SHP77 treated with DMSO at 0.1 percent for 48 hours (cell line): ENCODE data around the gene BRCC3.
A peak's percentile ranks its signal among the peaks of the same experiment; 100 is the strongest.

ENCODE experiments used
- DNase-seq: peaks from one replicate; lab custom pipeline; 2025; lab: John Stamatoyannopoulos, UW

The BRCC3 gene

DNA sequence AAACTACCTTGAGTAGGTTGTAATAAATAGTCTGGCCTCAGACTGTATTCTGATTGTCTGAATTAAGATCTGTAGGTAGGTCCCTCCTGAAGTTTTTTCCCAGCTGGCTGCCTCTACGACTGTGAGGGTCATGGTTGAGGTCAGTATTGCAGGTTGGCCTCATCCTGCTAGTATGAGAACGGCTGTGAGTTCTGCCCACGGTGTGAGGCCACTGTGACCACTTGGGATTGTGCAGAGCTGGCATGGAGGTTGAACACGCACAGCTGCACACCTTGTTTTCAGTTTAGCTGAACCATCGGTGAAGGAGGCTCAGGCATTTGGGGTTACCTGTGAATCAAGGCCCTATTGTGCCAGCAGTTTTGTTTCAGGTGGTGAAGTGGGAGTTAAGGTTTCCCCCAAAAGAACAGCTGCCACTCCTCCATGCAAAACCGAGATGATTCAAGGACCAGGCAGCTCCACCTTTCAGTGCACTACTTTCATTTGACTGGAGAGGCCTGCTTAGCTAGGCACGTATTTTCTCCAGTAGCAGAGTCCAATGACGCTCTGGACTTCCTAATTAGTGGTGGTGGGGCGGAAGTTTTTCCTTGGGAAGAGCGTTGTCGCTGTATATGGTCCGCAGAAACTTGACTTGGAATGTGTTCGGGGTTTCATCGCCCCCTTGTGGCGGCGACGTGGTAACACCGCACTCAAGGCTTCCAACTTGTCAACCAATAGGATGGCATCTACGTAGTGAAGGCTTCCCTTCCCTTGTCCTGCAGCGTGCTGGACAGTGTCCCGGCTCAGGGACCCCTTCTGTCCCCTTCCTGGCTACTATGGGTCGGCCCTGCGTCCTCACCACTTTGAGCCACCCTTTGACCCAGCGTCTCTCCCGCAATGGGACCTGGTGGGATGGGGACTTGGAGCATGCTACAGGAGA lies 14.2 kb upstream of the BRCC3 start:
- no peak for DNase-seq

- no peak for DNase-seq
Observed at GRCh38 chrX:155061760-155062159, 9.5 kb upstream of the BRCC3 start.

GRCh38 chrX:155065035-155065734 lies 6.1 kb upstream of the BRCC3 start:
- no peak for DNase-seq

DNA sequence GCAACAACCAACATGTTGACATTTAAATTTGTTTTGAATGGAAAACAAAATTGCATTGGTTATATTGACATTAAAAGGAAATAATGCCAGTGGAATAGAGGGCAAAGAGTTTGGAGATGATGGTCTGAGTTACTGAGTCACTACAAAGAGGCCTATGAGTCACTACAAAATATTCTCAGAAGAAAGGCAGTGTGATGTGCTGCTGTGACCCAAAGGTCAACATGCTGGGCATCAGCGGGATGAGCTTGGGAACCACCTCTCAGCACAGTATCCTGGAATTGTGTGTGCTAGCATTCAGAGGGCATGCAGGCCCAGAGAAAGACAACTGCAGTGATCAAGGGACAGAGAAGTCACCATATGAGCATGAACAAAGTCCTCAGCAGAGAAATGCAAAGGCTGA lies 3.1 kb upstream of the BRCC3 start:
- no peak for DNase-seq

GRCh38 chrX:155069414-155069813 lies 1.9 kb upstream of the BRCC3 start:
- no peak for DNase-seq

- DNase-seq: no peak
Observed at GRCh38 chrX:155070038-155070437, 1.3 kb upstream of the BRCC3 start.

DNA sequence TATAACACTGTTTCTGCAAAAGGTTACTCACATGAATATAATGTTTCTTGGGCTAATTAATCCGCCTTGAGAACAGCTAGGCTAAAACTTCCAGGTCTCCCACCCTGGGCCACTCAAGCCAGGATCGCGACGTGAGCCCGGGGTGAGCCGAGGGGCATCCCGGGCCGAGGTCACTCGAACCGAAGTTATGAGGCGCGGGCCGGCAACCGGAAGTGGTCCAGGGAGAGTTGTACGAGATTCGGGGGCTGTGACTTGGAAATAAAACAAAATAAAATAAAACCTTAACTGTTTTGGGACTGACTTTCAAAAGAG lies 689 bp upstream of the BRCC3 start:
- no peak for DNase-seq

- no peak for DNase-seq
Observed at GRCh38 chrX:155071694-155072280, 479 bp downstream of the BRCC3 start.

DNA sequence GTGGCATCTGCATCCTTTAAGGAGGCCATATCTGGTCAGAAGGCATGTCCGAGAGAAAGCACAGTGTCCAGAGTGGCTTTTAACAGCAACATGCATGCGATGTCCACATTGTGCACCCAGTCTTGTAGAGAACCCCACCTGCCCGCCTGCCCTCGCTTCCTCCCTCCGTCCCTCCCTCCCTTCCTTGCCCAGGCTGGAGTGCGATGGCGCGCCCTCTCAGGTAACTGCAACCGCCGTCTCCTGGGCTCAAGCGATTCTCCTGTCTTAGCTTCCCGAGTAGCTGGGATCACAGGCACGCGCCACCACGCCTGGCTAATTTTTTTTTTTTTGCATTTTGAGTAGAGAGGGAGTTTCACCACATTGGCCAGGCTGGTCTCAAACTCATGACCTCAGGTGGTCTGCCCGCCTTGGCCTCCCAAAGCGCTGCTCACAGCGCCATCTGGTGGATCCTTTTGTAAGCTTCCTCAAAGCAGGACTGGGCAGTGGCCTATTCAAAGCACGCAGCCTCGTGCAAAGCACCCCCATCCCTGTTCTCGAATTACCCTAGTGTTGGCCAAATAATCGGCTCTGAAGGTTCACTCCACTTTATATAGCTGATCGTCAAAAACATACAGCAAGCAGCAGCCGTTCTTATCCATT lies 15.0 kb downstream of the BRCC3 start:
- no peak for DNase-seq

- DNase-seq: no peak
Observed at GRCh38 chrX:155086961-155087735, 15.8 kb downstream of the BRCC3 start.

GRCh38 chrX:155094468-155095061 lies 23.3 kb downstream of the BRCC3 start:
- peak; percentile 1 for DNase-seq

DNA sequence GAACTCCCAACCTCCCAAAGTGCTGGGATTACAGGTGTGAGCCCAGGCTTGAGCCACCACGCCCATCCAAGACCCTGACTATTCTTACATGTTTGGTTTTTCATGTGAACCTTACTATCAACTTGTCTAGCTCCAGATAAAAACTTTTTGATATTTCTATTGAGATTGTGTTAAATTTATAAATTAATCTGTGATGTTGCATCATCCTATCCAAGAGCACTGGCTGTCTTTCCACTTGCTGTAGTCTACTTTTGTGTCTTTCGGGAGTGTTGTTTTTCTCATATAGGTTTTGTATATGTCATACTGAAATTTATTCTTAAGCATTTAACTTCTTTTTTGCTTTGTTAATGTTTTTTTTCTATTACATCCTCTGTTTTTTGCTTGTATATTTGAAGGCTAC lies 34.6 kb downstream of the BRCC3 start:
- DNase-seq: no peak

GRCh38 chrX:155108427-155108826 lies 37.1 kb downstream of the BRCC3 start:
- no peak for DNase-seq

- DNase-seq: no peak
Observed at GRCh38 chrX:155112171-155112570, 40.9 kb downstream of the BRCC3 start.

- DNase-seq: no peak
Observed at GRCh38 chrX:155113097-155113496, 41.8 kb downstream of the BRCC3 start.

- DNase-seq: no peak
Observed at GRCh38 chrX:155115174-155115819, 44.0 kb downstream of the BRCC3 start.

GRCh38 chrX:155127465-155127864 lies 56.2 kb downstream of the BRCC3 start:
- no peak for DNase-seq

DNA sequence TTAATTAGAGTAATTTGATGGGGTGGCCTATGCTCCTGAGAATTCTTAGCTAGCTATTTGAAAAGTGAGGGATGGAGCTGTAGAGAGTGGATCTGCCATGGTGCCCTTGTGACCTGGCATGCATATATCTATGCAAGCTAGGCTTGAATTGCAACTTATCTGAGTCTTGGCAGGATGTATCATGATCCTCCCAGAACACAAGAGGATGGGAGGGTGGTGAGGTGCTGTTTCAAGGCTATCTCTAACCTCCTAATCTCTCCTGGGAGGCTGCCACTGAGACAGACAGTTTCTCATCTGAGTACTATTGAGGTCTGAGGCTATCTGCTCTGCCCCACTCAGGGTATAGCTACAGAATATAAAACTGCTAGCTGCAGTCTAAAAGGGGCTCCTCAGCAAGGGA lies 56.6 kb downstream of the BRCC3 start:
- DNase-seq: no peak

- DNase-seq: no peak
Observed at GRCh38 chrX:155132110-155132509, 60.8 kb downstream of the BRCC3 start.

DNA sequence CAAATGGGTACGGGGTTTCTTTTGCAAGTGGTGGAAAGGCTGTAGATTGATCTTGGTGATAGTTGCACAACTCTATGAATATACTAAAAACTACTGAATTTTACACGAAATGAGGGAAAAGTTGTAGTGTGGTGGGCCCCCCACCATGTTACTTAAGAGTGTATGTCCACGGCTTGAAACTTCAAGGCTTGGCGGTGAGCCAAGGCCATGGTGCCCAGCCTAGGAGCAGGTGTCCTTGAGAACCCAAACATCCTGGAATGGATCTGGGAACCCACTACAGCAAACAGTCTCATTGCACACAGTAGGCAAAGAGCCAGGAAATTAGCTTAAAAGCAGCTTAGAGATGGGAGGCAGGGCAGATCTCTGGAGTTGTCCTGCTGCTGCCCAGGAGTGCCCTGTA lies 62.9 kb downstream of the BRCC3 start:
- DNase-seq: no peak

DNA sequence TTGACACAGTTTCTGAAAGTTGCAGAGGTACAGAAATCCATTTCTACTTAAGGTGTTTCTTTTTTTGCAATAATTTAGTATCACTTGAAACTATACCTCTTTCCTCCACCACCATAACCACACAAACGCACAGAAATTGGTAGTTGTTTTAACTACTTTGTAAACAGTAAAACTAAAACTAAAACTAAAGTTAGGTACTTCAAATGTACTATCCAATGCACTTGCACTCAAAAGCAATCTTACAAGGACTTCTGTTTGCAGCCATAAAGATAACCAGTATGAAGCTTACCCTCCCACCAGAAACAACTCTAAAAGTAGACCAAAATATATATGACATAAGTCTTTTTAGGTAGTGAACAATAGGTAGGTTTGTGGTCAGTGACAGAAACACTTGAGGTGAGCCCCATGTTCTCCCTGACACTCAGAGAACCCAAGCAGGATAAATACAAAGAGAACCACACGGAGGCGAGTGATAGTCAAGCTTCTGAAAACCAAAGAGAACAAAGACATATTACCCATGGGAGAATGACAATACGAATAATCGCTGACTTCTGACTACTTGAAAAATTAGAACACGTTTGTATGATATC lies 72.7 kb downstream of the BRCC3 start:
- DNase-seq: no peak
